Mucosa of descending colon (tissue), 3 donors: Measurements from ENCODE around the gene MYOZ2. TPM values are rescaled to one million over a fixed set of nuclear protein-coding genes. Genes with fewer than 3 reads are reported as not detected.
A peak's percentile ranks its signal among the peaks of the same experiment; 100 is the strongest.

Experiments
- ATAC-seq: fragments of 200-7000 bp; cut with Tn5 transposase; one replicate; pipeline ENCODE4 v1.9.1; 2020; ENCODE audit warnings: mild to moderate bottlenecking, moderate library complexity
- DNase-seq, 3 donors: peaks; one replicate each; pipeline ENCODE4 v3.0.0-alpha.2; 2020
- H3K36me3 ChIP-seq: fragments of 200-600 bp; one replicate; pipeline ENCODE4 v1.8.0; 2021; ENCODE audit warnings: low read depth, mild to moderate bottlenecking
- H3K4me1 ChIP-seq: fragments of 200-600 bp; one replicate; pipeline ENCODE4 v1.8.0; 2021; ENCODE audit warnings: low read depth, mild to moderate bottlenecking
- H3K4me3 ChIP-seq: fragments of 200-600 bp; one replicate; pipeline ENCODE4 v1.8.0; 2021; ENCODE audit warnings: mild to moderate bottlenecking
- H3K9me3 ChIP-seq: fragments of 200-600 bp; one replicate; pipeline ENCODE4 v1.8.0; 2021; ENCODE audit warnings: mild to moderate bottlenecking
- intact Hi-C, 2 donors: fragments of 100-400 bp; cut with DNase I in 1 of 2; cut with micrococcal nuclease in 1 of 2; formaldehyde crosslinking; loops; one replicate each; pipeline versions ENCODE4 v1.11.0 to v1.11.1; 2022; cut with DNase I, micrococcal nuclease
- total RNA-seq, 3 donors: library from RNA; stranded (reverse); fragmentation: NEBNext Ultra II Directional in 2 of 3; extraction: Animal tissue kit (Norgen Biotek cat#: 25700) in 2 of 3; gene quantifications; one replicate each; pipeline versions ENCODE4 v1.2.1 to v1.2.4, GENCODE V29; 2021 to 2023
- TF ChIP-seq, protein P1 (sequence below): fragments of 200-600 bp; IDR thresholded peaks from one replicate; pipeline ENCODE4 v1.8.0; 2022; ENCODE audit warnings: antibody characterized with exemption, mild to moderate bottlenecking
- donor health status: DM: no; HTN: no; CAD: no; lungs with moderate emphysema.
- donor health status: DM: no; HTN: no; CAD: no.
- donor health status: DM: no; HTN: yes; CAD: no.

MYOZ2 gene
- total RNA-seq, 3 donors from 2014 or later: 0.20 to 0.63 (median 0.29) TPM

DNA sequence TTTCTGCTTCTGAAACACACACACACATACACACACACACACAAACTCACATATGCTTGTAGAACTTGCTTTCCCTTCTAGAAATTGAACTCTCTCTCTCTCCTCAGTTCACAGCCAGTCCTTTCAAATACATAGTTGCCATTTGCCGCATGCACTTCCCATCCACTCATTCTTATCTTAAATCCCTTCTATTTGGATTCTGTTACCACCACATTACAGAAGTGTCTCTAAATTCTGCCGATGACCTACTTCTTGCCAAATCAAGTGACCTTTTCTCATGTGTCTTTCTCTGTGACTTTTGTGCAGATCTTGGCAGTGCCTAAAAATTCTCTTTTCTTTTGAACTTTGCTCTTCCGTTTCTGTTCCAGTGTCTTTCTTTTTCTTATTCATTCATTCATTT, 7.5 kb upstream of the MYOZ2 start:
- Histone ChIP-seq H3K4me1 (no peaks in the 10 kb centered on the region), H3K9me3 (no peaks in the 10 kb centered on the region), H3K4me3 (no peak overlapping the region), H3K36me3 (no peaks in the 10 kb centered on the region)
- TF ChIP-seq, protein P1, sequence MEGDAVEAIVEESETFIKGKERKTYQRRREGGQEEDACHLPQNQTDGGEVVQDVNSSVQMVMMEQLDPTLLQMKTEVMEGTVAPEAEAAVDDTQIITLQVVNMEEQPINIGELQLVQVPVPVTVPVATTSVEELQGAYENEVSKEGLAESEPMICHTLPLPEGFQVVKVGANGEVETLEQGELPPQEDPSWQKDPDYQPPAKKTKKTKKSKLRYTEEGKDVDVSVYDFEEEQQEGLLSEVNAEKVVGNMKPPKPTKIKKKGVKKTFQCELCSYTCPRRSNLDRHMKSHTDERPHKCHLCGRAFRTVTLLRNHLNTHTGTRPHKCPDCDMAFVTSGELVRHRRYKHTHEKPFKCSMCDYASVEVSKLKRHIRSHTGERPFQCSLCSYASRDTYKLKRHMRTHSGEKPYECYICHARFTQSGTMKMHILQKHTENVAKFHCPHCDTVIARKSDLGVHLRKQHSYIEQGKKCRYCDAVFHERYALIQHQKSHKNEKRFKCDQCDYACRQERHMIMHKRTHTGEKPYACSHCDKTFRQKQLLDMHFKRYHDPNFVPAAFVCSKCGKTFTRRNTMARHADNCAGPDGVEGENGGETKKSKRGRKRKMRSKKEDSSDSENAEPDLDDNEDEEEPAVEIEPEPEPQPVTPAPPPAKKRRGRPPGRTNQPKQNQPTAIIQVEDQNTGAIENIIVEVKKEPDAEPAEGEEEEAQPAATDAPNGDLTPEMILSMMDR: no peak
- intact Hi-C loops: no loop called here
- no peak for DNase-seq
- ATAC-seq: no peak

DNA sequence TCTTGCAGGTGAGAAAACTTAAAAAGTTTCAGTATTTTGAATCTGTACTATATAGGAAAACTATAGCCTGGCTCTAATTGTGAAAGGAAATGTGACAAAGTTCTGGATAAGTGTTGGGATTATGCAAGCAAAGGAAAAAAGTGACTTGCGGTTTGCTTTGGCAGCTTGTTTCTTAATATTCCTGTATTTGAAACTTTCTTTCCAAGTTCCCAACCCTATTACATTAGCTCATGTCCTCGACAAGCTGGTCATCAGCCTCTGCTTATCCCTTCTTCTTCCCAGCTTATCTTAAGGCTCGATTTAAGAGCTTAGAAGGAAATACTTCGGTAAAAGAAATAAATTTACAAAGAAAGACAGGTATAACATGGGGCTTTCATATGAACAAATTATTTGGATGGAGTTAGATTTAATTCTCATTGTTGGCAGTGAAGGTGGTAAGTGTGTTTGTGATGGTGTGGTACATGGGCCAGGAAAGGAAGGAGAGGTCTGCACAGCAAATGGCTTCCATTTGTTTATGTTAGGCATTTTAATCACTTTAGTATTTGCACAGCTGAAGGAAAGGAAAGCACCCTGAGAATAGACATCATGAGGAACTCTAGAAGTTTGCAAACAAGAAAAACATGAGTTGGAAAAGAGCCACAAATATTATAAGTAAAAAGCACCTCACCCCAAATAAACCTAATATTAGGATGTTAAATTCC, 5.1 kb upstream of the MYOZ2 start:
- ATAC-seq: peak; percentile 46
- Histone ChIP-seq H3K4me1 (no peaks in the 10 kb centered on the region), H3K9me3 (no peaks in the 10 kb centered on the region), H3K36me3 (no peaks in the 10 kb centered on the region), H3K4me3 (no peak overlapping the region)
- DNase-seq: no peak
- intact Hi-C loops: no loop called here
- TF ChIP-seq, protein P1: no peak

DNA sequence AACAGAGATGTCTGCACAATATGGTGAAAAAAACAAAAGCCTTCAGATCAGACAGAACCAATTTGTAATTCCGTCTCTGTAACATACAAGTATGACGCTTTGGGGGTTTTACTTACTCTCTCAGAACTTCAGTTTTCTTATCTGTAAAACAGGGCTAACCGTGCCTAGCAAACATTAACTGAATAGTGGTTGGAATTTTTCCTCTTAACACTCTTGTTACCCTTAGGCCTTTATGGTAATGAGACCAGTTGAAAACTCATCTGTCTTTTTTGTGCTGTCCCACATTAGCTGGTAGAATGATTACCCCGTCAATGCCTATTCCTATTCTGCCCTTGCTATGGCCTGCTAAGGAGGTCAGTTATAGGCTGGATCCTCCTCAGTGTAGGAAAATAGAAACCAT, 4.5 kb upstream of the MYOZ2 start:
- ATAC-seq: no peak

DNA sequence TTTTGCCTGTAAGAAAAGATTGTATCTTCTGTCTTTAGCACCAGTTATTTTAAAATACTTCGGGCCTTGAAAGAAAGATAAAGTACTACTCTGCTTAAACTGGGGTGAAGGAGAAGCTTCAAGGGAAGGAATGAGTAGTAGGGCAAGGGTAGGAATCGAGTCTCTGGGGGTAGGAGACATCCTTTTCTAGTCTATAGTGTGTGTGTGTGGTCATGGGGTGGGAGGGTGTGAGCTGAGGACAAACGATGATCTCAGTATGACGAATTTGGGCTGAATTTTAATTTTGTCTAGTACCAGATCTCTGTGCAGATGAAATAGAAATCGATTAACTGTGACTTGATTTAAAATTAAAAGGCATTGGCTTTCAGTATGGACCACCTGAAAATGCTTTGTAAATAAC, 3.3 kb upstream of the MYOZ2 start:
- no peak for DNase-seq
- ATAC-seq: no peak
- H3K9me3 ChIP-seq: no peaks in the 10 kb centered on the region
- TF ChIP-seq, protein P1: no peak
- H3K36me3 ChIP-seq: no peaks in the 10 kb centered on the region
- H3K4me3 ChIP-seq: no peak overlapping the region
- intact Hi-C loops: no loop called here
- H3K4me1 ChIP-seq: no peaks in the 10 kb centered on the region

More for the DNA sequence above, 4.5 kb upstream of the MYOZ2 start:
- intact Hi-C loops: no loop called here
- TF ChIP-seq, protein P1: no peak
- Histone ChIP-seq H3K36me3 (no peaks in the 10 kb centered on the region), H3K4me3 (no peak overlapping the region), H3K9me3 (no peaks in the 10 kb centered on the region), H3K4me1 (no peaks in the 10 kb centered on the region)
- DNase-seq: no peak

DNA sequence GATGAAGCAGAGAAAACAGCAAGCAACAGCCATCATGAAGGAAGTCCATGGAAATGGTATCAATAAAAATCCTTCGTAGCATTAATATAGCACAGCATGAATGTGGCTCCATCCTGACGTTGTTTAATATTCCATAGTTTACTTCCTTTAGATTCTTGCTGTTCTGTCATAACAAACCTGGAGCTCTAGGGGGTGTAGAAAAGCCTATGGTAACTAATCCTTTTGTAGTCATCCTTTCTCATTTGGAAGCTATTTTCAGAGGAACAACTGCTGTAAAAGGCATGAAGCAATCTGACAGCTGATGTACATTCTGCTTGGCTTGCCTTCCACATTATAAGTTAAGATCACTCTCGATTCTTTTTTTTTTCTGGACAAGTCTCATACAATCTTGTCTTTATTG, 914 bp downstream of the MYOZ2 start:
- no peak for ATAC-seq
- Histone ChIP-seq H3K9me3 (no peaks in the 10 kb centered on the region), H3K4me1 (no peaks in the 10 kb centered on the region), H3K4me3 (no peak overlapping the region), H3K36me3 (no peaks in the 10 kb centered on the region)
- no peak for DNase-seq
- intact Hi-C loops: no loop called here
- TF ChIP-seq, protein P1: no peak

DNA sequence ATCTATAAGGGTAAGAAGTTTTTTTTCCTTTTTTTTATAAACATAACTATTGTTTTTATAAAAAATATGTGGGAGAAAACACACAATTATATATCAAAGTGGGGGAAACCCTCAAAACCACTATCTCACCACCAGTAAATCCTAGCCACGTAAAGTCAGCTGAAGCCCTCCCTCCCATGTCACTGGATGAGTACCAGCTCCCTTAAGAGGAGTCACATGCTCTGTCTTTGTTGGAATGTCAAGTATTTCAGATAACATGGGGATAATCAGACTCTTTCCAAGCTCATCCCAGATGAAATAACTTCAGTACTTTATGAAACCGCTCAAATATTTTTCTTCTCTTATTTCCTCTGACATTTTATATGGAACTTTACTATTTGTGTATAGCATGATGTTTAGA, 2.4 kb downstream of the MYOZ2 start:
- ATAC-seq (no peak), DNase-seq (no peak)
- no peak overlapping the region for H3K4me3 ChIP-seq
- no peaks in the 10 kb centered on the region for H3K4me1 ChIP-seq
- TF ChIP-seq, protein P1: no peak
- H3K9me3 ChIP-seq: no peaks in the 10 kb centered on the region
- intact Hi-C loops: no loop called here
- no peaks in the 10 kb centered on the region for H3K36me3 ChIP-seq
